H1 (cell line): ENCODE results near the gene MAML3. TPM values are rescaled to one million over a fixed set of nuclear protein-coding genes. Genes with fewer than 3 reads are reported as not detected.

Experiments
- BRCA1 ChIP-seq: IDR thresholded peaks from 2 replicates; pipeline ENCODE4 v1.6.1; 2012; ENCODE audit warnings: low read depth, low read length, improper control_type of control experiment
- SP1 ChIP-seq: IDR thresholded peaks from 2 replicates; pipeline ENCODE4 v1.6.1; 2011; ENCODE audit warnings: low read depth, low read length
- SRF ChIP-seq: IDR thresholded peaks from 2 replicates; pipeline ENCODE4 v1.6.1; 2011; ENCODE audit warnings: mild to moderate bottlenecking, low read depth, low read length, moderate library complexity
- polyA plus RNA-seq, 7 experiments: library from polyadenylated mRNA; depleted of rRNA in 3 of 7; stranded (reverse) in 5 of 7; unstranded in 2 of 7; fragments of >200 nt in 5 of 7; fragments of 200-250 nt in 2 of 7; gene quantifications; 1 replicate in 5 of 7; 2 replicates in 1 of 7; 4 replicates in 1 of 7; pipeline versions ENCODE4 v1.2.1 to v1.2.3, GENCODE V29; 2011 to 2013; ENCODE audit warnings: missing spikeins in 2 of 7, mixed read lengths in 2 of 7
- total RNA-seq: library from RNA; stranded (reverse); fragmentation: NEBNext Ultra II Directional; extraction: Animal tissue kit (Norgen Biotek cat#: 25700); gene quantifications from 2 replicates; pipeline ENCODE4 v1.2.1, GENCODE V29; 2021
- TF ChIP-seq, protein P1 (sequence below): IDR thresholded peaks from 2 replicates; pipeline ENCODE4 v1.6.1; 2012; ENCODE audit warnings: low read length, inconsistent platforms
- TF ChIP-seq, protein P2 (sequence below): IDR thresholded peaks from 2 replicates; pipeline ENCODE4 v1.6.1; 2011; ENCODE audit warnings: low read depth, mild to moderate bottlenecking, low read length; ENCODE audit not compliant: insufficient read depth

Gene MAML3
- total and polyA plus RNA-seq, 2 of the 8 experiments (the other 6 are each of a cell fraction or from before 2014, with no cell fraction given), result 2.1 to 5.7 TPM

DNA sequence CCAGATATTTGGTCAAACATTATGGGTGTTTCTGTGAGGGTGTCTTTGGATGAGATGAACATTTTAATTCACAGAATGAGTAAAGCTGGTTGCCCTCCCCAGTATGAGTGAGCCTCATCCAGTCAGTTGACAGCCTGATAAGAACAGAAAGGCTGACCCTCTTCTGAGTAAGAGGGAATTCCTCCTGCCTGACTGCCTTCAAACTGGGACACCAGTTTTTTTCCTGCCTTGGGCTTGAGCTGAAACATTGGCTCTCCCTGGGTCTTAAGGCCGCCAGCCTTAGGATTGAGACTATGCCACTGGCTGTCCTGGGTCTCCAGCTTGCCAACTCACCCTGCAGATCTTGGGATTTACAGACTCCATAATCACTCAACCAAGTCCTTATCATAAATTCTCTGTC lies 14.5 kb upstream of the MAML3 start (continued):
- TF ChIP-seq, protein P1, sequence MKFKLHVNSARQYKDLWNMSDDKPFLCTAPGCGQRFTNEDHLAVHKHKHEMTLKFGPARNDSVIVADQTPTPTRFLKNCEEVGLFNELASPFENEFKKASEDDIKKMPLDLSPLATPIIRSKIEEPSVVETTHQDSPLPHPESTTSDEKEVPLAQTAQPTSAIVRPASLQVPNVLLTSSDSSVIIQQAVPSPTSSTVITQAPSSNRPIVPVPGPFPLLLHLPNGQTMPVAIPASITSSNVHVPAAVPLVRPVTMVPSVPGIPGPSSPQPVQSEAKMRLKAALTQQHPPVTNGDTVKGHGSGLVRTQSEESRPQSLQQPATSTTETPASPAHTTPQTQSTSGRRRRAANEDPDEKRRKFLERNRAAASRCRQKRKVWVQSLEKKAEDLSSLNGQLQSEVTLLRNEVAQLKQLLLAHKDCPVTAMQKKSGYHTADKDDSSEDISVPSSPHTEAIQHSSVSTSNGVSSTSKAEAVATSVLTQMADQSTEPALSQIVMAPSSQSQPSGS, result no peak
- TF ChIP-seq, protein P2, sequence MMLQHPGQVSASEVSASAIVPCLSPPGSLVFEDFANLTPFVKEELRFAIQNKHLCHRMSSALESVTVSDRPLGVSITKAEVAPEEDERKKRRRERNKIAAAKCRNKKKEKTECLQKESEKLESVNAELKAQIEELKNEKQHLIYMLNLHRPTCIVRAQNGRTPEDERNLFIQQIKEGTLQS, result no peak
- no peak for TF ChIP-seq SRF
- no peak for TF ChIP-seq BRCA1
- no peak for TF ChIP-seq SP1
